SK-N-SH (cell line): ENCODE measurements around the gene ADPRHL1. TPM values are rescaled to one million over a fixed set of nuclear protein-coding genes. Genes with fewer than 3 reads are reported as not detected.
A peak's percentile ranks its signal among the peaks of the same experiment; 100 is the strongest.

Experiments
- CTCF ChIA-PET: fragments of 300-600, 350-600 bp; formaldehyde crosslinking; extraction: SDS; loops from one replicate; lab custom pipeline; 2021; lab: Yijun Ruan, JAX
- POLR2A ChIA-PET: fragments of 350-600 bp; sonication (Branson Sonifier 250); formaldehyde crosslinking; extraction: SDS; loops from one replicate; lab custom pipeline; 2020; ENCODE audit warnings: antibody characterized with exemption, inconsistent platforms; lab: Yijun Ruan, JAX
- DNase-seq: peaks from one replicate; pipeline ENCODE4 v3.0.0; 2012
- H2AFZ ChIP-seq: fragments of 200-600 bp; sonication (generic); 2 replicates; pipeline ENCODE4 v1.8.1; 2016; ENCODE audit warnings: antibody characterized with exemption, mild to moderate bottlenecking, low read depth
- H3F3A ChIP-seq: fragments of 200-600 bp; sonication (generic); replicated peaks from 2 replicates; pipeline ENCODE3; 2016; ENCODE audit warnings: antibody characterized with exemption, mild to moderate bottlenecking; ENCODE audit not compliant: insufficient read depth
- H3K27ac ChIP-seq, 2 experiments: fragments of 200-500 bp in 1 of 2; fragments of 200-600 bp in 1 of 2; sonication (Bioruptor generic) in 1 of 2; sonication (generic), shearing (Covaris generic) in 1 of 2; 2 replicates each; pipeline versions ENCODE4 v1.5.1 to v1.6.1; 2014 to 2016; ENCODE audit warnings: low read depth in 2 of 2, inconsistent platforms in 1 of 2, low read length in 1 of 2, mild to moderate bottlenecking in 1 of 2, mixed read lengths in 1 of 2
- H3K27me3 ChIP-seq: fragments of 200-600 bp; sonication (generic), shearing (Covaris generic); 2 replicates; pipeline ENCODE4 v1.6.1; 2016; ENCODE audit warnings: mixed run types; ENCODE audit not compliant: insufficient read depth
- H3K36me3 ChIP-seq, 2 experiments: fragments of 200-500 bp in 1 of 2; fragments of 200-600 bp in 1 of 2; sonication (Bioruptor generic) in 1 of 2; sonication (generic) in 1 of 2; replicated peaks in 1 of 2; 2 replicates each; pipeline versions ENCODE3 to v1.5.1; 2014 to 2016; ENCODE audit warnings: low read length in 1 of 2, mild to moderate bottlenecking in 1 of 2; ENCODE audit not compliant: insufficient read depth in 2 of 2, control insufficient read depth in 1 of 2
- H3K4me1 ChIP-seq, 2 experiments: fragments of 200-500 bp in 1 of 2; fragments of 200-600 bp in 1 of 2; sonication (Bioruptor generic) in 1 of 2; sonication (generic), shearing (Covaris generic) in 1 of 2; 2 replicates each; pipeline versions ENCODE4 v1.5.1 to v1.6.1; 2014 to 2016; ENCODE audit warnings: low read depth in 1 of 2, low read length in 1 of 2, mixed run types in 1 of 2; ENCODE audit not compliant: insufficient read depth in 2 of 2, control insufficient read depth in 1 of 2
- H3K4me2 ChIP-seq: fragments of 200-600 bp; sonication (generic), shearing (Covaris generic); 2 replicates; pipeline ENCODE4 v1.6.1; 2017; ENCODE audit warnings: mixed run types
- H3K4me3 ChIP-seq, 2 experiments: fragments of 200-500 bp in 1 of 2; fragments of 200-600 bp in 1 of 2; sonication (Bioruptor generic) in 1 of 2; sonication (generic), shearing (Covaris generic) in 1 of 2; 2 replicates each; pipeline versions ENCODE4 v1.5.1 to v1.8.1; 2014 to 2016; ENCODE audit warnings: low read depth in 2 of 2, inconsistent platforms in 1 of 2, low read length in 1 of 2, mild to moderate bottlenecking in 1 of 2, mixed read lengths in 1 of 2, moderate library complexity in 1 of 2
- H3K79me2 ChIP-seq: fragments of 200-600 bp; sonication (generic); 2 replicates; pipeline ENCODE4 v1.8.1; 2017; ENCODE audit warnings: mild to moderate bottlenecking; ENCODE audit not compliant: insufficient read depth
- H3K9ac ChIP-seq: fragments of 200-600 bp; sonication (generic); 2 replicates; pipeline ENCODE4 v1.6.1; 2017; ENCODE audit warnings: mixed run types
- H3K9me2 ChIP-seq: fragments of 200-600 bp; sonication (generic); 2 replicates; pipeline ENCODE4 v1.6.1; 2017; ENCODE audit warnings: mixed run types
- H3K9me3 ChIP-seq: fragments of 200-600 bp; sonication (generic); 2 replicates; pipeline ENCODE4 v1.6.1; 2017; ENCODE audit warnings: mixed run types, mild to moderate bottlenecking, moderate library complexity
- H4K20me1 ChIP-seq: fragments of 200-600 bp; sonication (generic); 2 replicates; pipeline ENCODE4 v1.6.1; 2017; ENCODE audit warnings: mild to moderate bottlenecking, mixed run types; ENCODE audit not compliant: insufficient read depth
- CTCF ChIP-seq: fragments of 200-600 bp; sonication (generic); IDR thresholded peaks from 2 replicates; pipeline ENCODE4 v1.6.1; 2017; ENCODE audit warnings: antibody characterized with exemption, mild to moderate bottlenecking, moderate library complexity
- ELF1 ChIP-seq: IDR thresholded peaks from 2 replicates; pipeline ENCODE4 v1.4.0; 2012
- EZH2phosphoT487 ChIP-seq: fragments of 200-600 bp; sonication (generic); IDR thresholded peaks from 2 replicates; pipeline ENCODE4 v1.6.1; 2017; ENCODE audit warnings: low read depth, mixed run types, mild to moderate bottlenecking, antibody characterized with exemption, moderate library complexity, borderline replicate concordance
- FOXM1 ChIP-seq: IDR thresholded peaks from 2 replicates; pipeline ENCODE4 v1.4.0; 2012; ENCODE audit warnings: low read depth, mild to moderate bottlenecking
- GABPA ChIP-seq: IDR thresholded peaks from 2 replicates; pipeline ENCODE4 v1.4.0; 2012; ENCODE audit warnings: low read depth, mild to moderate bottlenecking
- MAX ChIP-seq: IDR thresholded peaks from 2 replicates; pipeline ENCODE4 v1.4.0; 2012; ENCODE audit warnings: low read depth
- MEF2A ChIP-seq: IDR thresholded peaks from 2 replicates; pipeline ENCODE4 v1.4.0; 2012; ENCODE audit warnings: low read depth, borderline replicate concordance
- RCOR1 ChIP-seq: fragments of 150-350 bp; IDR thresholded peaks from 2 replicates; pipeline ENCODE4 v1.6.1; 2017; ENCODE audit warnings: antibody characterized with exemption, low read length
- RXRA ChIP-seq: IDR thresholded peaks from 2 replicates; pipeline ENCODE4 v1.4.0; 2012; ENCODE audit warnings: low read depth, mild to moderate bottlenecking, borderline replicate concordance
- SMC3 ChIP-seq: IDR thresholded peaks from 2 replicates; pipeline ENCODE4 v1.6.1; 2012; ENCODE audit warnings: low read depth, low read length, improper control_type of control experiment
- TAF1 ChIP-seq: IDR thresholded peaks from 2 replicates; pipeline ENCODE4 v1.6.1; 2012; ENCODE audit warnings: low read depth, mild to moderate bottlenecking, low read length, moderate library complexity, borderline replicate concordance
- TCF12 ChIP-seq: IDR thresholded peaks from 2 replicates; pipeline ENCODE4 v1.4.0; 2012
- WGBS: methylation state at CpG from one replicate; pipeline ENCODE4 v1.1.6; 2017; ENCODE audit warnings: low lambda C conversion rate; 5-methylcytosine and 5-hydroxymethylcytosine counted together
- polyA plus RNA-seq, 3 experiments: library from polyadenylated mRNA; depleted of rRNA; stranded (reverse); fragments of >200 nt; gene quantifications; 2 replicates each; pipeline ENCODE4 v1.2.3, GENCODE V29; 2012

The ADPRHL1 gene
- polyA plus RNA-seq, 1 of the 3 experiments (the other 2 are of a cell fraction), result 1.0 TPM

GRCh38 chr13:113400621-113401451 is 52.5 kb downstream of the ADPRHL1 start:
- H3K4me3 ChIP-seq, result no peak overlapping the region
- H3K27ac ChIP-seq, result no peak overlapping the region
- no peaks in the 10 kb centered on the region for H3K9me3 ChIP-seq
- ChIA-PET CTCF (no interaction called here), POLR2A (no interaction called here)
- no peak for DNase-seq
- no peak overlapping the region for H3K4me2 ChIP-seq
- H3F3A ChIP-seq, result no peaks in the 10 kb centered on the region
- no peak overlapping the region for H2AFZ ChIP-seq
- no peaks in the 10 kb centered on the region for H3K36me3 ChIP-seq
- WGBS, result 82% methylated on average over 19 of the region's 25 CpGs
- H3K79me2 ChIP-seq, result no peaks in the 10 kb centered on the region
- no peak overlapping the region for H3K9ac ChIP-seq
- TF ChIP-seq FOXM1, result no peak
- TF ChIP-seq MEF2A, result no peak
- no peak for TF ChIP-seq MAX
- TF ChIP-seq RXRA, result no peak
- no peak for TF ChIP-seq CTCF
- no peaks in the 10 kb centered on the region for H3K27me3 ChIP-seq
- no peaks in the 10 kb centered on the region for H4K20me1 ChIP-seq
- H3K4me1 ChIP-seq, result peaks cover 0 to 7% of the 10 kb centered on the region in 2 experiments; a peak in 2 of 4 replicates
- H3K9me2 ChIP-seq, result no peaks in the 10 kb centered on the region

GRCh38 chr13:113399755-113400149 is 53.5 kb downstream of the ADPRHL1 start:
- H3K4me2 ChIP-seq, result no peak overlapping the region
- H3K27me3 ChIP-seq, result no peaks in the 10 kb centered on the region
- no peaks in the 10 kb centered on the region for H3K9me2 ChIP-seq
- H3K36me3 ChIP-seq, result no peaks in the 10 kb centered on the region
- H2AFZ ChIP-seq, result 0 out of 2 replicates have a peak overlapping the region, but pooled peaks have one; percentile 16
- ChIA-PET CTCF (no interaction called here), POLR2A (no interaction called here)
- H3K9me3 ChIP-seq, result no peaks in the 10 kb centered on the region
- no peaks in the 10 kb centered on the region for H3K79me2 ChIP-seq
- no peak for DNase-seq
- no peak for TF ChIP-seq RCOR1
- no peak for TF ChIP-seq ELF1
- no peak for TF ChIP-seq EZH2phosphoT487
- no peak for TF ChIP-seq TAF1
- TF ChIP-seq MAX, result no peak
- no peak for TF ChIP-seq TCF12
- TF ChIP-seq SMC3, result no peak
- no peak for TF ChIP-seq GABPA
- H3K27ac ChIP-seq, result no peak overlapping the region
- H3K9ac ChIP-seq, result no peak overlapping the region
- no peaks in the 10 kb centered on the region for H3F3A ChIP-seq
- H3K4me3 ChIP-seq, result no peak overlapping the region
- peaks cover 0 to 7% of the 10 kb centered on the region in 2 experiments; a peak in 2 of 4 replicates for H3K4me1 ChIP-seq
- WGBS, result 88% methylated on average over 19 of the region's 19 CpGs
- no peaks in the 10 kb centered on the region for H4K20me1 ChIP-seq
